ENCODE data around the gene APOC1.

GRCh38 chr19:44927746-44928145, 13.3 kb downstream of the APOC1 start:
- TF ChIP-seq POLR2AphosphoS5 (IDR thresholded peaks at IDR 0.05) (no peak), CTCF (IDR thresholded peaks at IDR 0.05) (no peak), POLR2A (IDR thresholded peaks at IDR 0.05) (no peak)

Data from stomach (tissue), 4 donors.